Glutamatergic neuron (in vitro differentiated cells): Measurements from ENCODE around the gene BAHCC1. TPM values are rescaled to one million over a fixed set of nuclear protein-coding genes. Genes with fewer than 3 reads are reported as not detected.

ENCODE experiments used
- DNase-seq: peaks from one replicate; pipeline ENCODE4 v3.0.0; 2022
- H3K27ac Mint-ChIP-seq: one replicate; pipeline ENCODE4 v1.8.0; 2020; ENCODE audit warnings: mild to moderate bottlenecking, mixed read lengths, inconsistent platforms; ENCODE audit not compliant: unreplicated experiment
- H3K27me3 Mint-ChIP-seq: one replicate; pipeline ENCODE4 v1.8.0; 2020; ENCODE audit warnings: mild to moderate bottlenecking, moderate library complexity, mixed read lengths, inconsistent platforms; ENCODE audit not compliant: unreplicated experiment
- H3K36me3 Mint-ChIP-seq: one replicate; pipeline ENCODE4 v1.8.0; 2020; ENCODE audit warnings: mild to moderate bottlenecking, mixed read lengths, inconsistent platforms; ENCODE audit not compliant: unreplicated experiment
- H3K4me1 Mint-ChIP-seq: one replicate; pipeline ENCODE4 v1.8.0; 2020; ENCODE audit warnings: mild to moderate bottlenecking, low read depth, mixed read lengths, inconsistent platforms; ENCODE audit not compliant: unreplicated experiment
- H3K4me3 Mint-ChIP-seq: one replicate; pipeline ENCODE4 v1.8.0; 2020; ENCODE audit warnings: mild to moderate bottlenecking, mixed read lengths, inconsistent platforms; ENCODE audit not compliant: unreplicated experiment
- H3K9me3 Mint-ChIP-seq: one replicate; pipeline ENCODE4 v1.8.0; 2020; ENCODE audit warnings: mild to moderate bottlenecking, moderate library complexity, mixed read lengths, inconsistent platforms; ENCODE audit not compliant: unreplicated experiment
- total RNA-seq: library from RNA; stranded (reverse); fragmentation: NEBNext Ultra II Directional; extraction: Animal tissue kit (Norgen Biotek cat#: 25700); gene quantifications from one replicate; pipeline ENCODE4 v1.2.1, GENCODE V29; 2021; ENCODE audit not compliant: unreplicated experiment
- TF ChIP-seq, protein P1 (sequence below): fragments of 200-600 bp; sonication (generic); IDR thresholded peaks from one replicate; pipeline ENCODE4 v1.5.0; 2021; ENCODE audit not compliant: partially characterized antibody, unreplicated experiment

Gene BAHCC1
- total RNA-seq, 1 donor from 2014 or later, result 111 TPM

GRCh38 chr17:81368161-81369022 lies 26.9 kb upstream of the BAHCC1 start:
- H3K27me3 Mint-ChIP-seq, result peaks cover 3% of the 10 kb centered on the region
- TF ChIP-seq, protein P1, sequence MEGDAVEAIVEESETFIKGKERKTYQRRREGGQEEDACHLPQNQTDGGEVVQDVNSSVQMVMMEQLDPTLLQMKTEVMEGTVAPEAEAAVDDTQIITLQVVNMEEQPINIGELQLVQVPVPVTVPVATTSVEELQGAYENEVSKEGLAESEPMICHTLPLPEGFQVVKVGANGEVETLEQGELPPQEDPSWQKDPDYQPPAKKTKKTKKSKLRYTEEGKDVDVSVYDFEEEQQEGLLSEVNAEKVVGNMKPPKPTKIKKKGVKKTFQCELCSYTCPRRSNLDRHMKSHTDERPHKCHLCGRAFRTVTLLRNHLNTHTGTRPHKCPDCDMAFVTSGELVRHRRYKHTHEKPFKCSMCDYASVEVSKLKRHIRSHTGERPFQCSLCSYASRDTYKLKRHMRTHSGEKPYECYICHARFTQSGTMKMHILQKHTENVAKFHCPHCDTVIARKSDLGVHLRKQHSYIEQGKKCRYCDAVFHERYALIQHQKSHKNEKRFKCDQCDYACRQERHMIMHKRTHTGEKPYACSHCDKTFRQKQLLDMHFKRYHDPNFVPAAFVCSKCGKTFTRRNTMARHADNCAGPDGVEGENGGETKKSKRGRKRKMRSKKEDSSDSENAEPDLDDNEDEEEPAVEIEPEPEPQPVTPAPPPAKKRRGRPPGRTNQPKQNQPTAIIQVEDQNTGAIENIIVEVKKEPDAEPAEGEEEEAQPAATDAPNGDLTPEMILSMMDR, result no peak
- DNase-seq, result no peak
- peaks cover 4% of the 10 kb centered on the region for H3K9me3 Mint-ChIP-seq
- H3K36me3 Mint-ChIP-seq, result no peaks in the 10 kb centered on the region
- H3K4me1 Mint-ChIP-seq, result peaks cover 8% of the 10 kb centered on the region
- no peak overlapping the region for H3K27ac Mint-ChIP-seq
- H3K4me3 Mint-ChIP-seq, result no peak overlapping the region

DNA sequence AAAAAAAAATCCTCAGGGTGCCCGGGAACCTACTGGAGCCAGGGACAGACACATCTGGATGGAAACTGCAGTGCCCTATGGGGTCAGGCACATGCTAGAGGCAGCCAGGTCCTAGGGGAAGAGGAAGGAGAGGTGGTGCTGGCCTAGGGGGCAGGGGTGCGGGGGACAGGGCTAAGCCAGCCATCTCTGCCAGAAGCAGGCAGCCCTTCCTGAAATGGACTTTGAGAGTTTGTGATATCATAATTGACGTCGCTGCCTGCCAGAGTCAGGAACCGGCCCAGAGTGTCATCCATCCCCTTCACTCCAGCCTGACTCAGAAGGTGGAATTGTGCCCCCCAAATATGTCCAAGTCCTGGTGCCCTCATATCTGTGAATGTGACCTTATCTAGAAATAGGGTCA lies 25.0 kb upstream of the BAHCC1 start:
- Mint-ChIP-seq H3K27me3 (no peaks in the 10 kb centered on the region), H3K4me1 (peaks cover 3% of the 10 kb centered on the region), H3K36me3 (no peaks in the 10 kb centered on the region), H3K9me3 (peaks cover 4% of the 10 kb centered on the region), H3K27ac (no peak overlapping the region), H3K4me3 (no peak overlapping the region)
- no peak for DNase-seq
- TF ChIP-seq, protein P1, result no peak

- Mint-ChIP-seq H3K9me3 (peaks cover 5% of the 10 kb centered on the region), H3K27ac (no peak overlapping the region), H3K4me1 (peaks cover 1% of the 10 kb centered on the region), H3K27me3 (no peaks in the 10 kb centered on the region), H3K4me3 (no peak overlapping the region), H3K36me3 (no peaks in the 10 kb centered on the region)
- peak; percentile 61 for DNase-seq
- TF ChIP-seq, protein P1, result no peak
Observed at GRCh38 chr17:81371910-81372760, 23.1 kb upstream of the BAHCC1 start.

DNA sequence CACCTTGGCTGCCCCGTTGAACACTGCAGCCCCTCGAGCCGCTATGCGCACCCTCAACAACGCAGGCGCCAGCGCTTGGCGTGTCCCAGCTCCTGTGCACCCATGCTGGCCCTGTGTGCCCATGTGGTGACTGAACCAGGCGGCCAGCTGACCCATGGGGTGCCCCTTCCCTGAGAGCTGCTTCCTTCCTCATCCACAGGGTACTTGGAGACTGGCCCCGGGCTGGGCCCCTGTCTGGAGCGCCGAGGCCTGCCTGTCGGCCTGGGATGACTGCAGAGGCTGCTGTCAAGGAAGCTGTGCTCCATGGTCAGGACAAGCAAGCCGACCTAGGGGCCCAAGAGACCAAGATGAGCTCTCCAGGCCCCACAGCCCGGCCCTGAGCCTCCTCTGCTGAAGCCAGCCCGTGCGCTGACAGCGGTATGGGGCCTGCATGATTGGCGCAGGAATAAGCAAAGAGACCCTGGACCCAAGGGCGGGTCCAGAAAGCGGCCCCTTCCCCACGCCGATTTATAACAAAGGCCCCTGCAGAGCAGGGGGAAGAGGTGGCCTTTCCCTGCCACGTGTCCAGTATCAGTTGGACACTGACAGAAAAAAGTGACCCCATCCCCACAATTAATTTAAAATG lies 21.6 kb upstream of the BAHCC1 start:
- no peak for DNase-seq
- Mint-ChIP-seq H3K4me3 (no peak overlapping the region), H3K9me3 (peaks cover 5% of the 10 kb centered on the region), H3K27me3 (no peaks in the 10 kb centered on the region), H3K27ac (no peak overlapping the region), H3K4me1 (peaks cover 1% of the 10 kb centered on the region), H3K36me3 (no peaks in the 10 kb centered on the region)
- TF ChIP-seq, protein P1, result no peak
